Gastrocnemius medialis (tissue), 4 donors: ENCODE data around the gene NR1H3.
A peak's percentile ranks its signal among the peaks of the same experiment; 100 is the strongest.

Source experiments
- CTCF ChIP-seq, 5 experiments: fragments of 450-650 bp in 3 of 5; fragments of 200-600 bp in 2 of 5; sonication (generic) in 2 of 5; IDR thresholded peaks in 4 of 5; conservative IDR thresholded peaks in 1 of 5; 1 replicate in 4 of 5; 2 replicates in 1 of 5; pipeline ENCODE4 v1.5.1; 2016 to 2019; ENCODE audit warnings: antibody characterized with exemption in 5 of 5, mild to moderate bottlenecking in 3 of 5, moderate library complexity in 3 of 5
- POLR2A ChIP-seq, 2 donors: fragments of 450-650 bp; IDR thresholded peaks; one replicate each; pipeline ENCODE4 v1.6.1; 2017; ENCODE audit warnings: antibody characterized with exemption in 2 of 2, mild to moderate bottlenecking in 2 of 2, moderate library complexity in 2 of 2

DNA sequence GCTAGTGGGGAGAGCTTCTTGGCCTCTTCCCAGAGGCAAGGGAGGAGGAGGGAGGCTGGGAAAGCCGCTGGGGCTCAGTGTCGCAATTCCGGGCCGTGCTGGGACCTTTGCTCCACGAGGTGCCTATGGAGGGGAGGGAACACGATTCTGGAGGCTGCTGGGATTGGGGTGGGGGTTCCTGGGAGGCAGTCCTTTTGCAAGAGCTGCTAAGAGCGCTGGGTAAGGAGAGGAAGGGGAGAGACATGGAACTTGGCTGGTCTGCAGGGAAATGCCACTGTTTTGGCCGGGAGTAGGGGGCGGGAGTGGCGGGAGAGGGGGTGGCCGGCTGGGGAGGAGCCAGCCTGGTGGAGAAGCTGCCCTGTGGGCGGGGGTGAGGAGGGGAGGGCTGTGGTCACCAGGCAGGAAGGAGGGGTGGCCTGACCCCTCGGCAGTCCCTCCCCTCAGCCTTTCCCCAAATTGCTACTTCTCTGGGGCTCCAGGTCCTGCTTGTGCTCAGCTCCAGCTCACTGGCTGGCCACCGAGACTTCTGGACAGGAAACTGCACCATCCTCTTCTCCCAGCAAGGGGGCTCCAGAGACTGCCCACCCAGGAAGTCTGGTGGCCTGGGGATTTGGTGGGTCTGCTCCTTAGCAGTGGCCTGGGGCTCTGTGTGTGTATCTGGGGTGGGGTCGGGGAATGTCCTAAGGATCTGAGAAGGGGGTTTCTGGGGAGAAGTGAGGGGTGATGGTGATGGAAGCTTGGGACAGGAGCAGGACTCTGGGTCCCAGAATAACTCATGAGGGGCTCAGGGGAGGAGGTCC lies at the start of gene NR1H3:
- peak; percentile 19 to 64 (median 60) for TF ChIP-seq CTCF (IDR thresholded peaks at IDR 0.05 in 4 of 5, conservative IDR thresholded peaks at IDR 0.05 in 1 of 5)
- TF ChIP-seq POLR2A (IDR thresholded peaks at IDR 0.05): no peak
